A549 (cell line): ENCODE results near the gene CASP1.
"Not testable (repeated sequence)": the region's sequence is repeated elsewhere in the genome, so short reads cannot be mapped to it uniquely, and the experiment has no call there.

ENCODE experiments used
- CEBPB ChIP-seq, 2 experiments: fragments of >200 bp in 1 of 2; sonication (Bioruptor Twin) in 1 of 2; formaldehyde crosslinking in 1 of 2; IDR thresholded peaks; 2 replicates each; pipeline ENCODE4 v1.6.1; 2012 to 2016
- CHD2 ChIP-seq: fragments of 150-350 bp; IDR thresholded peaks from 2 replicates; pipeline ENCODE4 v1.6.1; 2014; ENCODE audit warnings: low read length; ENCODE audit not compliant: partially characterized antibody
- CTCF ChIP-seq: fragments of >200 bp; sonication (Bioruptor Twin); formaldehyde crosslinking; IDR thresholded peaks from 3 replicates; pipeline ENCODE4 v1.5.1; 2016
- EP300 ChIP-seq, 2 experiments: fragments of >200 bp; sonication (Bioruptor Twin); formaldehyde crosslinking; IDR thresholded peaks; 2 replicates in 1 of 2; 3 replicates in 1 of 2; pipeline ENCODE4 v1.6.1; 2016 to 2017
- POLR2A ChIP-seq: IDR thresholded peaks from 2 replicates; pipeline ENCODE4 v1.6.1; 2012; ENCODE audit warnings: mild to moderate bottlenecking, low read length
- RAD21 ChIP-seq, 2 experiments: fragments of >200 bp in 1 of 2; sonication (Bioruptor Twin) in 1 of 2; formaldehyde crosslinking in 1 of 2; IDR thresholded peaks in 1 of 2; conservative IDR thresholded peaks in 1 of 2; 2 replicates in 1 of 2; 3 replicates in 1 of 2; pipeline ENCODE4 v1.6.1; 2012 to 2018; ENCODE audit warnings: inconsistent platforms in 1 of 2
- ZC3H11A ChIP-seq: fragments of 450-650 bp; IDR thresholded peaks from 2 replicates; pipeline ENCODE4 v1.6.1; 2014; ENCODE audit warnings: antibody characterized with exemption, mild to moderate bottlenecking

DNA sequence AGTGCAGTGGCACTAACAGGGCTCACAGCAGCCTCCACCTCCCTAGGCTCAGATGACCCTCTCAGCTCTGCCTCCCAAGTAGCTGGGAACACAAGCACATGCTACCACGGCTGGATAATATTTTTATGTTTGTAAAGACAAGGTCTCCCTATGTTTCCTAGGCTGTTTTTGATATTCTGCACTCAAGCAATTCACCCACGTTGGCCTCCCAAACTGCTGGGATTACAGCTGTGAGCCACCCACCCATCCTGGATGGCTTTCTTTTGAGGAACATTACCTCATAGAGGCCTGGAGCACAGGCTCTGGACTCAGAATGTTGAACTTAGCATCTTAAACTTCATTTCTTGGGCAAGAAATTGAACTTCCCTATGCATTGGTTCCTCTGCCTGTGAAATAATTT is 37.1 kb upstream of the CASP1 start:
- TF ChIP-seq EP300 (IDR thresholded peaks at IDR 0.05); ZC3H11A; POLR2A; RAD21 (conservative IDR thresholded peaks at IDR 0.05 in 1 of 2, IDR thresholded peaks at IDR 0.05 in 1 of 2); CEBPB (IDR thresholded peaks at IDR 0.05); CTCF; CHD2: not testable (repeated sequence)
